T47D (cell line): ENCODE data around the gene C3orf22.
"Not testable (repeated sequence)": the region's sequence is repeated elsewhere in the genome, so short reads cannot be mapped to it uniquely, and the experiment has no call there.

Experiments
- DNase-seq, 2 experiments: peaks; one replicate each; pipeline versions ENCODE4 v3.0.0 to v3.0.0-alpha.2; 2011 to 2012; ENCODE audit warnings: low read depth in 1 of 2, low spot score in 1 of 2
- JUND ChIP-seq: IDR thresholded peaks from 2 replicates; pipeline ENCODE4 v1.6.1; 2012; ENCODE audit warnings: low read depth
- in situ Hi-C: cut with HindIII; loops from 2 replicates; pipeline ENCODE4 v1.10.0; 2016; ENCODE audit warnings: low sequenced_read_pairs, low pct_unique_long_range_greater_than_20kb

C3orf22 gene

DNA sequence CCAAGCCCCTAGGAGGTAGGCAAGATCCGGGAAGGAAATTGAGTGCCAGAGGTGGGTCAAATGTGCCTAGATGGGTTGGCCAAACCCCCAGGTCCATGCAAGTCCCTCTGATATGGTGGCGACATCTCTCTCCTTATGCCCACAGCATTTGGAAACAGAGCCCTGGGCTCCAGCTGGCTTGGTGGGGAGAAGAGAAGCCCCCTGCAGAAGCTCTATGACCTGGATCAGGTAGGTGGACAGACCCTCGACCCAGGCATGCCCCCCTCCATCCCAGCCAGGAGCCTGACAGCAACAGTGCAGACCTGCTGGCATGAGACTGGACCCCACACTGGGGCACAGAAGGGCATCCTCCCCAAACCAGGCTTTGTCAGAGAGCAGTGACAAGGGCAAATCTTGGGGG is 22.6 kb downstream of the C3orf22 start:
- in situ Hi-C loops = no loop called here
- TF ChIP-seq JUND = no peak
- no peak for DNase-seq

DNA sequence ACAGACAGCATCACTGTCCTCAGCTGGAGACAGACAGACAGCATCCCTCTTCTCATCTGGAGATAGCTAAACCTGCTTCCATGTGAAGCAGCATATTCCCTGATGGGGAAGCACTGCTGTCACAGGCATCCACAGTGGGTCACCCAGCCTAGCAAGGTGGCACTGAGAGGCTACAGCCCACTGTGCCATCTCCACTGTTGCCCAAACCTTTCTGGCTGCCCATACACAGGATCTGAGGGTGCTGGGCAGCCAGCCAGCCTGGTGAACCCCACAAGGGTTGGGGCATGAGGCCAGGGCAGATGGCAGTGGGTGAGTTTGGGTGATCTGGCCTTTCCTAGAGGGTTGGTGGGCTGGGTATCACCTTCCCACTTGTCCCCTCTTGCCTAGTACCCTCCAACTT is 23.1 kb downstream of the C3orf22 start:
- in situ Hi-C loops = no loop called here
- TF ChIP-seq JUND = no peak

DNA sequence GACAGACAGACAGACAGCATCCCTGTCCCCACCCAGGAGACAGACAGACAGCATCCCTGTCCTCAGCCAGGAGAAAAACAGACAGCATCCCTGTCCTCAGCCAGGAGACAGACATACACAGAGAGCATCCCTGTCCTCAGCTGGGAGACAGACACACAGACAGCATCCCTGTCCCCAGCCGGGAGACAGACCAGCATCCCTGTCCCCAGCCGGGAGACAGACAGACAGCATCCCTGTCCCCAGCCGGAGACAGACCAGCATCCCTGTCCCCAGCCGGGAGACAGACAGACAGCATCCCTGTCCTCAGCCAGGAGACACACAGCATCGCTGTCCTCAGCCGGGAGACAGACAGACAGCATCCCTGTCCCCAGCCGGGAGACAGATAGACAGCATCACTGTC is 24.0 kb downstream of the C3orf22 start:
- DNase-seq, in situ Hi-C loops: not testable (repeated sequence)

More for the DNA sequence above, 23.1 kb downstream of the C3orf22 start:
- DNase-seq = no peak

DNA sequence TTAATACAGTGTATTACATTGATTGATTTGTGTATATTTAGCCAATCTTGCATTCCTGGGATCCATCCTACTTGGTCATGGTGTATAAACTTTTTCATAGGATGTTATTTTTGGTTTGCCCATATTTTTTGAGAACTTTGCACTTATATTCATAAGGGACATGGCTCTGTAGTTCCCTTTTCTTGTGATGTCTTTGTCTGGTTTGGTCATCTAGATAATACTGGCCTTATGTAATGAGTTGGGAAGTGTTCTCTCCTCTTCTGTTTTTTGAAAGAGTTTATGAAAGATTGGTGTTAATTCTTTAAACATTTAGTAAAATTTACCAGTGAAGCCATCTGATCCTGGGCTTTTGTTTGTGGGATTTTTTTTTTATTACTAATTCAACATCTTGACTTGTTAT is 25.2 kb downstream of the C3orf22 start:
- in situ Hi-C loops = no loop called here
- DNase-seq = no peak
- TF ChIP-seq JUND = no peak

DNA sequence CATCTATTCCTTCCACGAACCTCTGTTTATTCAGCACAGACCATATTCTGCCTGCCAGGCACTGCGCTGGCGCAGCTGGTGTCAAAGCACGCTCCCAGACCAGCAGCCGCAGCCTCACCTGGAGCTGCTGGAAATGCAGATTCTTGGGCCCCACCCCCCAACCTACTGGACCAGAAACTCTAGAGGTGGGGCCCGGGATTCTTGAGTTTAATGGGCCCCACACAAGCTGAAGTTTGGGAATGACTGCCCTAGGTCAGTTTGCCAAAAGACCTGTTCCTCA is 27.7 kb downstream of the C3orf22 start:
- no peak for TF ChIP-seq JUND
- in situ Hi-C loops = no loop called here
- no peak for DNase-seq

DNA sequence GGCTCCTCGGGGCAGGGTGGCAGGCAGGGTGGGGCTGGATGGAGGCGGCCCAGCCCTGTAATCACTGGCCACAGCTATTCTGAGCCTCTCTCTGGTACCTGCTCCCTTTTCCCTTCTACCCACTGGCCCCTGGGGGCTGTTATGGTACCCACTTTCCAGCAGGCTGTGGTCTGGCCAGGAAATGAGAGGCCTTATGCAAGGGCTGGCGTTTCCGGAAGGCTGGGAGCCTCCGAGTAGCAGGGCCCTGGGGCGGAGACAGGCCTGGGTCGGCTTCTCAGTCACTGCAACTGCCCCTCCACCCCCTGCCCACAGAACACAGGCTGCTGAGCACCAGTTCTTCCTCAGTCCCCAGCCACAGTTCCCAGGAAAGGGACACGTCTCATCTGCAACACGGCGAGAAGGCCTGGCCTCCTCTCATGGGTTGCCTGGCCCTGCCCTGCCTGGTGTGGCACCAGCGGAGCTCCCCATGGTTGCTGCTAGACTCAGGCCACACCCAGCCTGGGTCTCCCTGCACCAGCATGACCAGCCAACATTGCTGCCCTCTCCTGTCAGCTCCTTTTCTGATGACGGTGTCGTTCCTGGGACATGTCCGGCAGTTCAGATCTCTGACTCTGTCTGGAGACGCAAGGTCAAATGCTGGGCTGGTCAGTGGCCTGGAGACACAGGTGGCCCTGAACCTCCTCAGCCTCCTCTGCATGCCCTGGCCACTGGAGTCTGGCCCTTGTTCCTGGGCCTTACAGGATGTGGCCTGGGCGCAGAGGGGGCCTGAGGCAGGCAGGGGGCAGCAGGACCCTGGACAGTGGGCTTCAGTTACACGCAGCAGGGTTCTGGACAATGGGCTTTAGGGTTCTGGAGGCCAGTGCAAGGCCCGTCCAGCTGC is 28.3 kb downstream of the C3orf22 start:
- DNase-seq = no peak
- in situ Hi-C loops = no loop called here
- TF ChIP-seq JUND = no peak

DNA sequence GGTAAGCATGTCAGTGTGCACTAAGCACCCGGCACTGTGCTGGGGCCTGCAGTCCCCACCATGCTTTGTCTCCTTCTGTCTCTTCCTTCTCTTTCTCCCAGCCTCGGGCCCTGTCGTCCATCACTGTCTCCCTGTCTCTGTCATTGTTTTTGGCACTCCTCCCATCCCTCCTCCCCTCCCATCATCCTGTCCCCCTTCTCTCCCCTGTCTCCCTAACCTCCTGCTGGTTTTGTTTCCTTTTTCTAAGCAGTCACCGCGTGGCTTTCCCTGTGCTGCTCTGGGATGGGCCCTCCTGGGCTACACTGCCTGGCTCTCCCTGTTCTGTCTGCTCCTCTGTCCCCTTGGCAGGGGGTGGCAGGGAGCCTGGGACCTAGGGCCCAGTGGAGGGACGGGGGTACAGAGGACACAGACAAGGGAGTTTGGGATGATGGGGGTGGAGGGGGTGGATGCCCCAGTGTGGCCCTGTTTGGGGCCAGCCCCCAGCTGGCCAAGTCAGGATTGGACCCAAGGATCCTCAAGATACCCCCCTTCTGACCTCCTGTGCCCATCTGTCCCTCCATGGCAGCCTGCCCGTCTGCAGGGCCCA is 29.1 kb downstream of the C3orf22 start:
- in situ Hi-C loops = no loop called here
- no peak for TF ChIP-seq JUND
- no peak for DNase-seq

DNA sequence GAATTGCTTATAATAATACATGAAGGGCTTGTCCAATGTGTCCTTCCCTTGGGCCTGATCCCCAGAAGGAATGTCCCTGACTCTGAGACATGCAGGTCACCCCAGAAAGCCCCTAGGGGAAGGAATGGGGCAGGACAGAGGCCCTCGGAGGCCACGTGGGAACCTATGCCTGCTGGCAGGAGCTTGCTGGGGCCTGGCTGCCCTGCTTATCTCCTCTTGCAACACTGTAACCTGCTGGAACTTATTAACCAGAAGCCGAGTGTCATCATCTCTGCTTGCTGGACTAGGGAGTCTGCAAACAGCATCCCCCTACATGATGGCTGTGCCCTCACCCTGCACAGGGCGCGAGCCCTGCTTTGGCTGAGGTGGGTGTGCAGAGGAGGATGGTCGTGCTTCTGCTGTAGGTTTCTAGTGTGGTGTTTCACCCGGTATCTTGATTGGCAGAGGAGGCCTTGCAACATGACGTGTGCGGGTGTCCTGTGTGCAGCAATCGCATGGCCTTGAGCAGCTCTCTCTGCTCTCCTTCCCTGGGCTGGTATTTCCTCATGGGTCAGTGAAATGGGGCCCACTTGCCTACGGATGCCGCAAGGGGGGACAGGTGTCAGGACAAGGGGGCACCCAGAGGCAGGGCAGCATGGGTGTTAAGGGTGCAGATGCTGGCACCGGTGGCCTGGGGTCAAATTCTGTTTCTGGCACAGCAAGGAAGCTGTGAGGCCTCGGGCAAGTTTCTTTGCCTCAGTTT is 29.8 kb downstream of the C3orf22 start:
- no peak for TF ChIP-seq JUND
- in situ Hi-C loops = no loop called here
- DNase-seq = no peak

DNA sequence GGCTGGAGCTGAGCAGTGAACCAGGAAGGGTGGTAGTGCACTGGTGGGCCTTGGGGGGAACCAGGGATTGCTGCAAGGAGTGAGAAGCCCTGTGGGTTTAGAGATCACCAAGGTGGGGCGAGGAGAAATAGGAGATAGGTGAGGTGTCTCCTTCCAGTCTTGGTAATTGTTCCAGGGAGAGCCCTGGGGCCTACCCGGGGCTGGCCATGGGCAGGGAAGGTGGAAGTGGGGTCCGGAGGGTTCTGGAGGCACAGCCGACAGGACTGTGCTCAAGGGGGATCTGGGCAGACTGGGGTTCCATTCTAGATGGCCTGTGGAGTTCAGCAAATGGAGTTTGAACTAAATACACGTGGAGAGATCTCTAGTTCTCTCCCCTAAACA is 30.3 kb downstream of the C3orf22 start:
- no peak for DNase-seq
- no peak for TF ChIP-seq JUND
- in situ Hi-C loops = no loop called here

DNA sequence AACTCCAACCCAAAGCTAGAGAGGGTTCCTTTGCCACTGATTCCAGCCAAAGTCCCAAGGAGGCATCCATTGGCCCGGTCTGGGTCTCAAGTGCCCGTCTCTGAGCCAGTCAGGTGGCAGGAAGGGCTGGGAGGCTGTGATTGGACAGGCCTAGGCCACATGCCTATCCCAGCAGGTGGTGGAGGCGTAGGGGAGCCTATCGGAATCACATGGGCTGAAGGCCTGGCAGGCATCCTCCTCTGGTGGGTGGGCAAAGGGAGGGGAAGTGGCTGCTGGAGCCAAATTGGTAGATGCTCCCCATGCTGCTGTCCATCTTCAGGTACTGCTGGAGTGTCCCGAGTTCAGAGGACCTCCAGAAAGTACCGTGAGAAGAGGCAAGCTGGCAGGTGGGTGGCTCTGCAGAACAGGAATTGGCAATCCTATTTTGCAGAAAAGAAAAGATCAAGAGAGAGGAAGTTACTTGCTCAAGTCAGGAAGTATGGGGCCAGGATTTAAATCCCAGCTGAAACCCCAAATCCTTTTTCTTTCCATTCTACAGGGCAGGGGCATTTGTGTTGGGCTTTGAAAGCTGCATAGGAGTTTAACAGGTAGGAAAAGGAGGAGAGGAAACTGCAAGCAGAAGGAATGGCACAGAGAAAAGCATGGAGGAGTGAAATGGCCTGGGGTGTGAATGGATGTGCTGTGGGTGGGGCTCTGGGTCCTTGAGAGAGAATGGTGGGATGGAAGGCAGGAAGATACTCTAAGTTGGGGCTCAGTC is 31.1 kb downstream of the C3orf22 start:
- no peak for TF ChIP-seq JUND
- no peak for DNase-seq
- in situ Hi-C loops = no loop called here

DNA sequence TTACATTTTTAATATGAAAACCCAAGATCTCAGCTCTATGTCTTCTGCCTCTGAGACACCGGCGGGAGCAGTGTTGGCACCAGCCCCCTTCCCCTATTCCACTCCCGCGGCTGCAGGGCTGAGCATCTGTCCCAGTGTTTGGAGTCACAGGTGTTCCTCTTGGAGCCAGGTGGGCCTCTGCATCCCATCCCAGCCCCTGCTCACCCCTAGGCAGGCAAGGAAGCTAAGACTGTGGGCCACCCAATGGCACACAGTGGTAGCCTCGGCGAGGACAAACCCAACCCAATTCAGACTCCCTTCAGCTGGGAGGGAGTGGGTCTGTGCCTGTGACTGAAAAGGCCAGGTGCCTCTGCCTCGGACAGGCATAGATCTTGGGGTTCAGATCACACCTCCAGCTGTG is 31.7 kb downstream of the C3orf22 start:
- in situ Hi-C loops = no loop called here
- DNase-seq = no peak
- no peak for TF ChIP-seq JUND

DNA sequence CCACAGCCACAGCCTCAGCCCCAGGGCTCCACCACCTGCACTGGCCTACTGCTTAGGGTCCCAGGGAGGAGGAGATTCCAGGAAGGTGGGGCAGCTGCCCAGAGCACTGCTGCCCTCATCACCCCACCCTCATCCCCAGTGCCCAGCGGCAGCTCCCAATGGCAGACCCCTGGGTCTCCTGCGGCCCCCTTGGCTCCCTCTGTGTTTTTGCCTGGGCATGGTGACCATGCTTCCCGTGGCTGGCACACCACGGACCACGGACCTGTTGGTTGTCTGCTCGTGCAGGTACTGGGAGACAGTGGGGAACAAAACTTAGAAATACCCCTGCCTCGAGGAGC is 32.1 kb downstream of the C3orf22 start:
- DNase-seq = no peak
- in situ Hi-C loops = no loop called here
- no peak for TF ChIP-seq JUND
